GM23338 (cell line): ENCODE data around the gene ZER1. TPM values are rescaled to one million over a fixed set of nuclear protein-coding genes. Genes with fewer than 3 reads are reported as not detected.

Source experiments
- ATAC-seq: fragments of 200-7000 bp; cut with Tn5 transposase; 3 replicates; pipeline ENCODE4 v1.9.1; 2020
- DNase-seq: peaks from one replicate; pipeline ENCODE4 v3.0.0-alpha.2; 2015; ENCODE audit warnings: low spot score
- H2AFZ ChIP-seq: fragments of 200-600 bp; sonication (generic); 2 replicates; pipeline ENCODE4 v1.8.0; 2016; ENCODE audit warnings: antibody characterized with exemption, mild to moderate bottlenecking, moderate library complexity
- H3F3A ChIP-seq: fragments of 200-600 bp; sonication (generic); replicated peaks from 2 replicates; pipeline ENCODE4 v1.8.0; 2017; ENCODE audit warnings: antibody characterized with exemption, mixed run types, low read depth
- H3K27ac ChIP-seq: fragments of 200-600 bp; sonication (generic); 2 replicates; pipeline ENCODE4 v1.6.1; 2016; ENCODE audit warnings: low read depth
- H3K27me3 ChIP-seq: fragments of 200-600 bp; sonication (generic); 2 replicates; pipeline ENCODE4 v1.8.0; 2016; ENCODE audit warnings: mild to moderate bottlenecking, mixed run types, moderate library complexity; ENCODE audit not compliant: insufficient read depth
- H3K36me3 ChIP-seq: fragments of 200-600 bp; sonication (generic); 2 replicates; pipeline ENCODE4 v1.8.0; 2016; ENCODE audit warnings: mild to moderate bottlenecking; ENCODE audit not compliant: insufficient read depth
- H3K4me1 ChIP-seq: fragments of 200-600 bp; sonication (generic); 2 replicates; pipeline ENCODE4 v1.8.0; 2016; ENCODE audit warnings: mild to moderate bottlenecking, moderate library complexity; ENCODE audit not compliant: insufficient read depth
- H3K4me2 ChIP-seq: fragments of 200-600 bp; sonication (generic); 2 replicates; pipeline ENCODE4 v1.7.1; 2017; ENCODE audit warnings: mixed run types
- H3K4me3 ChIP-seq: fragments of 200-600 bp; sonication (generic); 2 replicates; pipeline ENCODE4 v1.6.1; 2016; ENCODE audit warnings: mixed run types
- H3K79me2 ChIP-seq: fragments of 200-600 bp; sonication (generic); replicated peaks from 2 replicates; pipeline ENCODE4 v1.8.0; 2017; ENCODE audit warnings: mild to moderate bottlenecking; ENCODE audit not compliant: insufficient read depth
- H3K9me2 ChIP-seq: fragments of 200-600 bp; sonication (generic); 2 replicates; pipeline ENCODE4 v1.8.0; 2017; ENCODE audit not compliant: insufficient read depth
- H4K20me1 ChIP-seq: fragments of 200-600 bp; sonication (generic); replicated peaks from 2 replicates; pipeline ENCODE4 v1.8.0; 2017; ENCODE audit warnings: mild to moderate bottlenecking; ENCODE audit not compliant: insufficient read depth
- H3K27ac Mint-ChIP-seq: 2 replicates; pipeline ENCODE4 v1.8.0; 2020; ENCODE audit warnings: inconsistent platforms, mild to moderate bottlenecking, moderate library complexity, mixed read lengths
- H3K27me3 Mint-ChIP-seq: 3 replicates; pipeline ENCODE4 v1.8.0; 2022; ENCODE audit warnings: low read depth, mild to moderate bottlenecking, moderate library complexity, mixed read lengths, inconsistent platforms; ENCODE audit not compliant: insufficient read depth, poor library complexity
- H3K36me3 Mint-ChIP-seq: 3 replicates; pipeline ENCODE4 v1.8.0; 2021; ENCODE audit warnings: low read depth, mild to moderate bottlenecking, inconsistent platforms, moderate library complexity, mixed read lengths
- H3K4me1 Mint-ChIP-seq: 3 replicates; pipeline ENCODE4 v1.8.0; 2020; ENCODE audit warnings: mild to moderate bottlenecking, inconsistent platforms, mixed read lengths
- H3K4me3 Mint-ChIP-seq: 3 replicates; pipeline ENCODE4 v1.8.0; 2021; ENCODE audit warnings: moderate library complexity, mild to moderate bottlenecking, inconsistent platforms, mixed read lengths
- H3K9me3 Mint-ChIP-seq: 3 replicates; pipeline ENCODE4 v1.8.0; 2020; ENCODE audit warnings: moderate library complexity, mild to moderate bottlenecking, inconsistent platforms, mixed read lengths
- CREB1 ChIP-seq: fragments of 250-450 bp; sonication (Bioruptor Pico); IDR thresholded peaks from 2 replicates; pipeline ENCODE4 v1.5.0; 2020; ENCODE audit warnings: low read depth, mild to moderate bottlenecking, moderate library complexity
- ETS1 ChIP-seq: IDR thresholded peaks from 2 replicates; pipeline ENCODE4 v1.6.1; 2016; ENCODE audit warnings: antibody characterized with exemption
- EZH2 ChIP-seq: fragments of 200-600 bp; sonication (generic); IDR thresholded peaks from one replicate; pipeline ENCODE4 v1.8.0; 2017; ENCODE audit warnings: antibody characterized with exemption, mild to moderate bottlenecking, low read depth; ENCODE audit not compliant: unreplicated experiment
- EZH2phosphoT487 ChIP-seq: fragments of 200-600 bp; sonication (generic); IDR thresholded peaks from one replicate; pipeline ENCODE4 v1.8.1; 2018; ENCODE audit warnings: antibody characterized with exemption; ENCODE audit not compliant: unreplicated experiment
- JUNB ChIP-seq: IDR thresholded peaks from one replicate; pipeline ENCODE4 v1.6.1; 2016; ENCODE audit warnings: antibody characterized with exemption; ENCODE audit not compliant: unreplicated experiment
- NANOG ChIP-seq: IDR thresholded peaks from 2 replicates; pipeline ENCODE4 v1.6.1; 2016; ENCODE audit warnings: antibody characterized with exemption, borderline replicate concordance
- STAT1 ChIP-seq: IDR thresholded peaks from one replicate; pipeline ENCODE4 v1.6.1; 2016; ENCODE audit warnings: antibody characterized with exemption; ENCODE audit not compliant: unreplicated experiment
- ZNF331 ChIP-seq: fragments of 250-450 bp; sonication (Bioruptor Pico); IDR thresholded peaks from 2 replicates; pipeline ENCODE4 v1.5.0; 2020; ENCODE audit warnings: low read depth, mild to moderate bottlenecking, moderate library complexity
- ZNF462 ChIP-seq: fragments of 250-450 bp; sonication (Bioruptor Pico); IDR thresholded peaks from 2 replicates; pipeline ENCODE4 v1.5.0; 2020; ENCODE audit warnings: mild to moderate bottlenecking, moderate library complexity
- polyA plus RNA-seq: library from polyadenylated mRNA; unstranded; fragments of >200 nt; fragmentation: Nextera tagmentation; extraction: Ambion mirVana; gene quantifications from 2 replicates; pipeline ENCODE4 v1.2.1, GENCODE V29; 2016
- total RNA-seq: library from RNA; depleted of rRNA; stranded (reverse); fragments of >200 nt; shearing (Covaris generic); gene quantifications from 2 replicates; pipeline ENCODE4 v1.2.3, GENCODE V29; 2014

ZER1 gene
- total and polyA plus RNA-seq, 2 experiments from 2014 or later: 7.0 to 23.9 TPM

GRCh38 chr9:128707446-128707845 lies 64.3 kb downstream of the ZER1 start:
- no peaks in the 10 kb centered on the region; the same call in 1 of the 2 replicates for H3K27me3 ChIP-seq
- peaks cover 3% of the 10 kb centered on the region; the same call in 1 of the 2 replicates for H3F3A ChIP-seq
- peaks cover 6% of the 10 kb centered on the region; the same call in 1 of the 3 replicates for H3K36me3 Mint-ChIP-seq
- no peak overlapping the region for H3K4me3 ChIP-seq
- H3K79me2 ChIP-seq: no peaks in the 10 kb centered on the region
- DNase-seq (no peak), ATAC-seq (no peak)
- peaks cover 5% of the 10 kb centered on the region; the same call in 1 of the 2 replicates for H3K4me1 ChIP-seq
- H3K4me2 ChIP-seq: no peak overlapping the region
- H3K9me2 ChIP-seq: no peaks in the 10 kb centered on the region
- no peaks in the 10 kb centered on the region for H4K20me1 ChIP-seq
- no peak overlapping the region for H3K4me3 Mint-ChIP-seq
- H3K27ac ChIP-seq: no peak overlapping the region
- H3K27me3 Mint-ChIP-seq: peaks cover 5% of the 10 kb centered on the region
- H3K9me3 Mint-ChIP-seq: no peaks in the 10 kb centered on the region; the same call in 2 of the 3 replicates
- H3K27ac Mint-ChIP-seq: no peak overlapping the region
- H3K36me3 ChIP-seq: no peaks in the 10 kb centered on the region
- H2AFZ ChIP-seq: no peak overlapping the region
- peaks cover 5% of the 10 kb centered on the region; the same call in 1 of the 3 replicates for H3K4me1 Mint-ChIP-seq
- no peak for TF ChIP-seq NANOG
- TF ChIP-seq STAT1: no peak
- no peak for TF ChIP-seq EZH2phosphoT487
- no peak for TF ChIP-seq ZNF331
- no peak for TF ChIP-seq JUNB

- no peak for DNase-seq
- Histone ChIP-seq H4K20me1 (no peaks in the 10 kb centered on the region), H3K36me3 (no peaks in the 10 kb centered on the region), H3K4me2 (no peak overlapping the region), H3K4me3 (no peak overlapping the region), H3K9me2 (no peaks in the 10 kb centered on the region), H3K27me3 (no peaks in the 10 kb centered on the region; the same call in 1 of the 2 replicates), H3K4me1 (peaks cover 5% of the 10 kb centered on the region; the same call in 1 of the 2 replicates), H3K79me2 (no peaks in the 10 kb centered on the region), H3F3A (peaks cover 3% of the 10 kb centered on the region; the same call in 1 of the 2 replicates), H3K27ac (no peak overlapping the region), H2AFZ (no peak overlapping the region)
- Mint-ChIP-seq H3K27ac (no peak overlapping the region), H3K36me3 (peaks cover 4% of the 10 kb centered on the region; the same call in 2 of the 3 replicates), H3K4me3 (no peak overlapping the region), H3K4me1 (peaks cover 5% of the 10 kb centered on the region; the same call in 1 of the 3 replicates), H3K27me3 (peaks cover 6% of the 10 kb centered on the region), H3K9me3 (no peaks in the 10 kb centered on the region; the same call in 2 of the 3 replicates)
- TF ChIP-seq JUNB (no peak), STAT1 (no peak), ZNF331 (no peak), ETS1 (no peak), ZNF462 (no peak), EZH2 (no peak), CREB1 (CRISPR knock-in tag) (no peak), NANOG (no peak)
- ATAC-seq: no peak
Measured at GRCh38 chr9:128706671-128707381, 64.9 kb downstream of the ZER1 start.
